Activated CD4-positive, CD25-positive, alpha-beta regulatory T cell treated with anti-CD3 and anti-CD28 coated beads, Interleukin-2, amount 50 U/mL, for 72 hours (primary cell): ENCODE results near the gene BRF1.

Experiments used
- DNase-seq: peaks from one replicate; pipeline ENCODE4 v3.0.0; 2021

The BRF1 gene

DNA sequence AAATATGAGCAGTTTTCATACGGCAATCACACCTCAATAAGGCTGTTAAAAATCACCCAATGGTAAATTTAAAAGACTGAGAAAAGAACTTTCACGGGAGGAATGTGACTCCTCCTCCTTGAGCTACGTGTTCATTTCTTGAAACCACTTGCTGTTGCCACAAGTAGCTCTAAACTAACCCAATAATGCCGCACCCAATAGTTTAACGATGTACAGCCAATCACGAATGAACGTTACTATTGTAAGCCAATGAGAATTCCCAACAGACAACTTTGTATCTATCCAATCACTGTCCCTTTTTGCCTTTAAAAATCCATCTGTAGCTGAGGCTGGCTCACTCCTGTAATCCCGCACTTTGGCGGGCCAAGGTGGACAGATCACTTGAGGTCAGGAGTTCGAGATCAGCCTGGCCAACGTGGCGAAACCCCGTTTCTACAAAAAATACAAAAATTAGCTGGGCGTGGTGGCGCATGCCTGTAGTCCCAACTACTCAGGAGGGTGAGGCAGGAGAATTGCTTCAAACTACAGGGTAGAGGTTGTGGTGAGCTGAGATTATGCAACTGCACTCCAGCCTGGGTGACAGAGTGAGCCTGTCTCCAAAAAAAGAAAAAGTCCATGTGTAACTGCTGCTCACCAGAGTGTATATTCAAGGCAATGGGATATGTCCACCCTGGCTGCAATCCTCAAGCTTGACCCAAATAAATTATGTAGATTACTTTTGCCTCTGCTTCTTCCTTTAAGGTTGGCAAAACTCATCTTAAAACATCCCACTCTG, 76.8 kb downstream of the BRF1 start:
- DNase-seq, result no peak

DNA sequence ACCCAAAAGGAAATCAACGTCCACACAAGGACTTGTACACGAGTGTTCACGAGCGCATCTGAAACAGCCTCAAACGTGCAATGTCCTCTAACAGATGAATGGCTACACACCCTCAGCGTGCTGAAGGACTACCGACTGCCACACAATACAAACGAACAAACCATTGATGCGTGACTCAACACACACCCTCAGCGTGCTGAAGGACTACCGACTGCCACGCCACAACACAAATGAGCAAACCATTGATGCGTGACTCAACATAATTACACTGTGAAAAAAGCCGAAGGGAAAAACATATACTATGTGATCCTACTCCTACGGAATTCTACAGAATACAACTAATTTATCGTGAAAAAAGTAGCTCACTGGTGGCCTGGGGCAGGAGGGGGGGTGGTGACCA, 77.5 kb downstream of the BRF1 start:
- no peak for DNase-seq

DNA sequence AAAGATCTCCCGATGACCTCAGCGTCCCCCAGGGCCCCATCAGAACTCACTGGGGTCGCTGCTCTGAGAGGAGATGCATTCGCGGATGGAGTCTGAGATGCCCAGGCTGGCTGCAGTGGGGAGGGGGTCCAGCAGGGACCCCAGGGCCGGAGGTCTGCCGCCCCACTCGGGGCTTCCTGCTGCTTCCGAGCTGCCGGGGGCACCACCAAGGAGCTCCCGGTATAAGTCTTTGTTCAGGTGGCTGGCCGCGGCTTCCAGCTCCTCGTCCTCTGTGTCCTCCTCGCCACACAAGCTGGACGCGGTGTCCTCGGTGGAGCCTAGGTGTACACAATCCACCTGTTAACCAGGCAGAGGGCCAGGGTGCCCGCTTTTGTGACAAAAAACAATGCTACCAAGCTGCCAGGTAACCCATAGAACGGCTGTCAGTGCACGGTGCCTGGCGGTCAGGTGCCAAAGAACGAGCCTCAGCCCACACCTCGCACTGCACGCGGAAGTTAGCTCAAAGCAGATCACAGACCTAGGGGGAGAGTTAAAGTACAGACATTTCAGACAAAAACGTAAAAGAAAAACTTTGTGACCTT, 79.1 kb downstream of the BRF1 start:
- DNase-seq, result no peak

DNA sequence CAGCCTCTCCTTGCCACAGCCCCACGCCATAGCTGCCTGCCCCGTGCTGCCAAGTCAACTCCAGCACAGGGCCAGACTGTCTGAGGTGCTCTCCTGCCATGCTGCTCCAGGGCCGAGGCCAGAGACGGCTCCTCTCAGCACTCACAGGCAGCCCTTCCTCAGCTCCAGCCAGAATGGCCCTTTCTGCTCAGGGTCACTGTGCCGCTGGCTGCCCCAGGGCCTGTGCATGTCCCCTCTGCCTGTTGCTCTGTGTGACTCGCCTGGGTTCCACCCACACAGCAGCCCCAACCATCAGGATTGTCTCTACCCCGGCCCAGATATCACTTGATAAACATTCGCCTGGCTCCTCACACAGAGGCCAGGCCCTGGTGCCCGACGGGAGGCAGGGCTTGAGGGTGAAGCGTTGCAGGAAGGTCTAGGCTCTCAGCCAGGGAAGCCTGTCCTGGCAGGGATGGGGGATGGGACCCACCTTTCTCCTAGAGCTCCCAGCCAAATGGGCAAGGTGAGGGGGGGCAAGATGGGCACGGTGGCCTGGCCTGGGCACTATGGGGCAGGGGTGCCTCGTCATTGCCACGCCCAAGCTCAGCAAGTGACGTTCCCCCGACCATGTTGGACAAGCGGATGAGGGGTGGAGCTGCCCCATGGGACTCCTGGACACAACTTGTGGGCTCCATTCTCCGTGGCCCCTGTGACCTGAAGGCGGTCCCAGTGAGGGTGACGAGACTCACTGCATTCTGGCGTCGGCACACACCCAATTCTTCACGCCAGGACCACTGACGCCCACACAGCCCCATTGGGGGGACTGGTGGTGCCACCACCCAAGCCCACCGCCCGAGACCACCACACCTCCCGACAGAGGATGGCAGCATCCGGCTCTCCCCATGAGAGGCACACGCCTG, 79.9 kb downstream of the BRF1 start:
- DNase-seq, result no peak

DNA sequence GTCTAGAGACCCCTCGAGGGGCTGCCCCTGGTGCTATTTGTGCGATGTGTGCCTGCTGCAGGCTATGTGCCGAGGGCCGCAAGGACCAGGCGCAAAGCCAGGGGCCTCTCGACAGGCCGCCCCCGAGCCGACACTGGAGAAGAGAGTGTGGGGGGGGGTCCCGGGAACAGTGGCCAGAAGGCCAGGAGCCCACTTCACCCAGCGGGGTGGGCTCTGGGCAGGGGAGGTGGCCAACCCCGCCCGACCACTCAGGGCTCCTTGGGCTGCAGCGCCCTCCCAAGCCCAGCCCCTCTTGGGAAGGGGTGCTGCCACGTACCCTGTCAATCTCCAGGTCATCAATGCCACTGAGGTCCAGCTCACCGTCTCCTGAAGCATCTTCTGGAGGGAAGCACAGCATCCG, 81.0 kb downstream of the BRF1 start:
- DNase-seq, result no peak

DNA sequence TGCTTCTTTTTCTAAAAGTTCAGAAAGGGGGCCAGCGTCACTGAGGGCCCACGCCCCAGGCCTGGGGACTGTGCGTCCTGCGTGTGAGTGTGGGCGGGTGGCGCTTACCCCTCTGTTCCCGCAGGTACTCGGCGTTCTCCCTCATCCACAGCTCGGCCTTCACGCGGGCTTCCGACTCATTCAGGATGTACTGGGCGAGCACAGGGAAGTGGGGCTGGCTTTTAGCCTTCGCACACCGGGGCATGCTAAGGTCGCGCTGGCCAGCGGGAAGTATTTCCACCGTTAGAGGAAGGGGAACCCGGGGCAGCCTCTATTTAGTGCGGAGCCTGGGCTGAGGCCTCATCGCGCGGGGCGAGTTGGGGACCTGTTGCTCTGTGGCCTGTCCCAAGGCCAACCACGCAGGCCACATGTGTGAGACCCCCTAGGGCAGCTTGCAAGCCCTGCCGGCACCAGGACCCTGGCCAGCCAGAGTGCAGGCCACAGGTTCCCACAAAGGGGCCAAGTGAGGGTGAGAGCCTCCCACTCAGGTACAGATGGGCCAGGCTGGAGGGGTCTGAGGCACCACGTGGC, 81.7 kb downstream of the BRF1 start:
- DNase-seq, result no peak

DNA sequence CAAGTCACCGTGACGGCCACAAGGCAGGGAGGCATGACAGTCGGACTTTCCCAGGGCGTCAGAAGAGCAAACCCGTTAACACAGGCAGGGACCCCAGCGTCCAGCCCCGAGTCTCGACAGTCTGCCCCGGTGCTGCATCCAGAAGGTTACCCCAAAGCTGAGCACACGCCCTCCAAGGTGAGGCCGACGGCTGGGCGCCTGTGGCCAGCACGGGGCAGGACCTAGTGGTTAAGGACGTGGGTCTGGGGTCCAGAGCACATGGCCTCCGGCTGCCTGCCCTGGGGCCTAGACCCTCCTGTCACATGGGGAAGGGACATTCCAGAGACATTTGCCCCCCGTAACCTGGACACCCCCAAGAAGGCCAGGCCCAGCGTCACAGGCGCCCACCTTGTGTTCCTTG, 82.2 kb downstream of the BRF1 start:
- DNase-seq, result no peak

DNA sequence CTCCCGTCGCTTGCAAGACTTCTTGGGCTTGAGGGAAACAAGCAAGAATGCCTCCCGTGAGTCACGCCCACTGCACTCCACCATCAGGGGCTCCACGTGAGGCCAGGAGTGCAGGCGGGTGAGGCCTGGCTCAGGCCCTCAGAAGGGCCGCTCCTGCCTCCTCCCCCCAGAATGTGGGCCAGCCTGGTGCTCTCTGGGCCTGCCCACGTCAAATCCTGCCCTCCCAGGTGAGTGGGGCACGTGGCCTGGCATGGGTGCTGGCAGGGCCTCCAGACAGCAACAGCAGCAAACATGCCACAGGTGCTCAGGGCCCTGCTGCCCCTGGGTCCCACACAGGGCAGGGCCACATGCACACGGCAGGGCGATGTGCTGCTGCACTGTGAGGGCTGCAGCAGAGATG, 83.0 kb downstream of the BRF1 start:
- DNase-seq, result no peak

DNA sequence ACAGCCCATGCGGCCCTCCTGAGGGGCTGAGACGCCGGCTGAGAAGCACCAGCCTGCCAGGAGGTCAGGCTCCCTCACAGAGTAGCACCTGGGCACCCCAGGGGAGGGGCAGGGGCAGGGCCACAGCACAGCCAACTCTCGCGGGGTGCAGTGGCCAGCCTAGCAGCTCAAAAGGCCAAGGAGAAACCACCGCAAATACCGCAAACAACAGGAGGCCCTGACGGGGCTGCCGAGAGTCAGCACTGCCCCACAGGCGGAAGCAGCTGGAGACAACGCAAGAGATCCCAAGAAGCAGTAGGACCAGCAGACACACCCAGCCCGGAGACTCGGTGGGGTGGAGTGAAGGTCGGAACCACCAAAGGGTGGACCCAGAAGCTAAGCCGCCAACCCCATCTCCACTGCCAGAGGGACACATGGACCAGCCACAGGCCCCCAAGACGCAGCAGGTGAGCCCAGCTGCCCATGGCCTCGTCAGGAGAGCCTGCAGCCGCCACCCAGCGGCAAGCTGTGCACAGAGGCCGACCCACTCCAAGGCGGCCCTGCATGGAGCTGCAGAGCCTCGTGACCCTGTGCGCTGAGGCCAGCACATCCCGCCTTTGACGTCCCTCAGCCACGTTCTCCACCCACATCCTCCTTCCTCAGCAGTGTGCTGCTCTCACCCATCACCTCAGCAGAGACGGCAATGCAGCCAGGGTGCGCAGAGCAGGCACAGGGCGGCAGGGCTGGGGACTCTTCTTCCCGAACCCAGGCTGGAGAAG, 84.1 kb downstream of the BRF1 start:
- DNase-seq, result no peak

DNA sequence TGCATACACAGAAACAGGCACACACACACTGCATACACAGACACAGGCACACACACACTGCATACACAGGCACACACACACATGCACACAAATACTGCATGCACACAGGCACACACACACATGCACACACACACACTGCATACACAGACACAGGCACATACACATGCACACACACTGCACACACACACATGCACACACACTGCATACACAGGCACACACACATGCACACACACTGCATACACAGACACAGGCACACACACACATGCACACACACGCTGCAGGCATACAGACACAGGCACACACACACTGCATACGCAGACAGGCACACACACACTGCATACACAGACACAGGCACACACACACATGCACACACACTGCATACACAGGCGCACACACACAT, 85.2 kb downstream of the BRF1 start:
- DNase-seq, result no peak

DNA sequence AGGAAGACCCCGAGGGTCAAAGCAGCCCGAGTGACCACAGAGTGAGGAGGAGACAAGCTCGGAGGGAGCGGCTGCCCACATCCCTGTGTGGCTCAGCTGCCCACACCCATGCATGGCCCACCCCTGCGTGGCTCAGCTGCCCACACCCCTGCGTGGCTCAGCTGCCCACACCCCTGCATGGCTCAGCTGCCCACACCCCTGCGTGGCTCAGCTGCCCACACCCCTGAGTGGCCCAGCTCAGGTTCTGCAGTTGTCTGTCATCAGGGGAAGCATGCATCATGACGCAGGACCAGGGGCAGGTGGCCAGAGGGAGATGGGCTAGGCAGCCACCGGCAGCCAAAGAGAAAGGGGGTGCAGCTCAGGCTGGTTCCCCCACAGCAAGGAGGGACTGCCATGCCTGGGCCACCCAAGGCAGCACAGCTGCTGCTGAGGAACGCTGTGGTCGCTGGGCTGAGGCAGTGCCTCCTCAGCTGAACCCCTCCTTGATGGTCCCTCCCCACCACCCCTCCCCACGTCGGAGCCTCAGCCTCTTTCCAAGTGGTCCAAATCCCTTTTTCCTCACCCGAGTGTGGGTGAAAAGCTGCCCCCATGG, 86.4 kb downstream of the BRF1 start:
- no peak for DNase-seq

DNA sequence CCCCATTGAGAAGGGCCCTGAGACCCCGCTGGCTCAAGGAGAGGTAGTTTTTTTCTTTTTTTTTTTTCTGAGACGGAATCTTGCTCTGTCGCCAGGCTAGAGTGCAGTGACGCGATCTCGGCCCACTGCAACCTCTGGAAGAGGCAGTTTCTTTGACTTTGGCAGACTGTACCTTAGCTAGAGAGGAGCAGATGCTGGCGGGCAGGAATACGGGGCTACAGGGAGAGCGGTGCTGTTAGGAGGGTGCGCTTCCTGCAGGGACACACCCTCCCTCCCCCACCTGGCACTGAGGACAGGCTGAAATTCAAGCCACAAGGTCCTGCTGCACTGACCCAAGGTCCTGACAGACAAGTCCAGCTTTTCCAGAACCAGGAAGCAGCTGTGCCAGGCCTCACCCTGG, 87.4 kb downstream of the BRF1 start:
- DNase-seq, result no peak

DNA sequence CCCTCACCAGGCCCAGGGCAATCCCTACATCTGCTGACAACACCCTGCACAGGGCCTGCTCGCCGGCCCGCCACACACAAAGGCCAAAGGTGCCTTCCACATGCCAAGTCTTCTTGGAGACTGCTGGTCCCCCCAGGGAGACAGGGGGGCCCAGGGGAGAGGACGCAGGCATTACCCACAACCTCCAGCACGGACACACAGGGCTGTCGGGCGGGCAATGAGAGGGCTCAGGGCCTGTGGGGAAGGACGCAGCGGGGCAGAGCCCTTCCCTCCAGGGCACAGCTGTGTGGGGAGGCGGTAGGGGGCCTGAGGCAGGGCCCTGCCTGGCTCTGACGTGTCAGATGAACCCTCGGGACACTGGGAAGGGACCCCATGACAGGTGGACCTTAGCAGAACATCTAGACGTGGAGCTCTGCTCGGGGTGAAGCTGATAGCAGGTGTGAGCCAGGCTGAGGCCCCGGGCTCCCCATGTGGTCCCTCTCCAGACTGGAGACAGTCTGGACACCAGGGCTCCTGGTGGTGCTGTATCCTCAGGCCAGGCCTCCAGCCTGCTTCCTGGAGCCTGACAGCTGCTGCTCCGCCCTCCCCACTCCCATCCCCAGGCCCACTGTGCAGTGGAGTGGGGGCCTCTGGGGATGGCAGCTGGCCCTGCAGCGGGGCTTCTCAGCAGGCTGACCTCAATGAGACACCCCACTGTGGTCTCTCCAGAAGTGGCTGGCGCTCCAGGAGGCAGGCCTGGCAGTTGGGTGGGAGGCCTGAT, 88.1 kb downstream of the BRF1 start:
- no peak for DNase-seq

DNA sequence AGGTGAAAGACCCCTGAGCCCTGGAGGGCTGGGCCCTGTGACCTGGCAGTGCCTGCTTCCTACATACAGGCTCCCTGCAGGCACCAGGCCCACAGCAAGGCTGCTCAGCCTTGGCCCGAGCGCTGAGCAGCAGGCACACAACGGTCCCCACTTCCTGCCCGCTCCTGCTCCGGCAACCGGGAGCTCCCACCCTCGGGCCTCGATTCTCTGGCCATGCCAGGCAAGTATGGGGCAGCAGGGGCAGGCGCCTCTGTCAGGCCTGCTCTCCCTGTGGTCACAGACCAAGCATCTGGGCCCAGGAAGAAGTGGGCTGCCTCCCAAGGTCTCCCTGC, 89.1 kb downstream of the BRF1 start:
- DNase-seq, result no peak

DNA sequence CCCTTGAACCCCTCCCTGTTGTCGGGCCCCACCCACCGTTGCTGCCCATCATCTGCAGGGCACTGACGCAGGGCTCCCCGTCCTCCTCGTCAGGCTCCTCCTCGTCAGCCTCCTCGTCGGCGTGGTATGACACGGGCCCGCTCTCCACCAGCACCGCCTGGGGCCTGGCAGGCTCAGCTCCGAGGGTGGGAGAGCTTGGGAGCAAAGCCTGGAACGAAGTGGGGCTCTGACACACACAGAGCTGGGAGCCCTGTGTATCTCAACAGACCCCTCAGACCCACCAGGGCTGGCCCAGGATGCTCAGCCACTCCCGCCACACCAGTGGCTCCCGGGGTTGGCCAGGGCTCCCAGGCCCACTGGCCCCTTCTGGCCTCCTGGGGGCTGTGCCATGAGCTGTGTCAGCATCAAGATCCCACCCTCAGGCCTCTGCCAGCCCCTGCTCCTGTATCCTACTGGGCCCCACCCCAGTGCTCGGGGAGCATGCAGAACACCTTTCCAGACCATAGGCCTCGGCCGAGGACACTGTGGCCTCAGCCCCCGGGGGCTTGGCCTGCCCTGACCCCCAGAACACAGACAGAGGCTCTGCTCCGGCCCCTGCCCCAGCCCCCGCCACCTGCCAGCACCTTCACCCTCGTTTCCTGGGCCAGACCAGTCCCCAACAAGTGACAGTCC, 89.6 kb downstream of the BRF1 start:
- no peak for DNase-seq

DNA sequence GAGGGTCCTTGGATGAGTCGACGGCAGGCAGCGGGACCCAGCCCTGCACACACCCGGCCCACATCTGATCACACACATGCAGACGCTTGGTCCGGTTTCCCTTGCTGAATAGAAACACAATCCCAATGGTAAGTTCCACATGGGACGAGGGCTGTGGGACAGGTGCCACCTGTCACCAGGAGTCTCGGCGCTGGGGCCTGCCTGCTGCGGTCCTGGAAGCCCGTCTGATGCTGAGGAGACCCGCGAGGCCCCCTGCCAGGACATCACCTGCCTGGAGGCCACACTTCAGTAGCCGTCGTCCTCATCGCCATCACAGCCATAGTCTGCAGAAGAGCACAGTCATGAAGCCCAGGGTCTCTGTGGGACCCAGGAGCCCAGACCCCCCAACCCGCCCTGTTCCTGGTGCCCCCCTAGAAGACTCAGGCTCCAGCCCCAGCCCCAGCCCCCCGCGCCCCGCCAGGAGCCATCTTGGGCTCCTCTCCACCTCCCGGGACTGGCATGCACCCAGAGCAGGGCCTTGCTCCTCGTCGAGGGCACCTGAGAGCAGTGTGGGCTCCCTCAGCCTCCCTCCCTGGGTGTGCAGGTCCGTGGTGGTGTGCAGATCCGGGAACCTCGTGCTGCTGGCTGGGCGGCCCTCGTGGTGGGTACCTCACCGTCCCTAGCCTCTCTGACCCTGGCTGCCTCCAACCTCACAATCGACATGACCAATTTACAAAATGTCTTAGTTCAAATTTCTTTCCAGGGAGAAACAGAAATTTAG, 90.4 kb downstream of the BRF1 start:
- no peak for DNase-seq

DNA sequence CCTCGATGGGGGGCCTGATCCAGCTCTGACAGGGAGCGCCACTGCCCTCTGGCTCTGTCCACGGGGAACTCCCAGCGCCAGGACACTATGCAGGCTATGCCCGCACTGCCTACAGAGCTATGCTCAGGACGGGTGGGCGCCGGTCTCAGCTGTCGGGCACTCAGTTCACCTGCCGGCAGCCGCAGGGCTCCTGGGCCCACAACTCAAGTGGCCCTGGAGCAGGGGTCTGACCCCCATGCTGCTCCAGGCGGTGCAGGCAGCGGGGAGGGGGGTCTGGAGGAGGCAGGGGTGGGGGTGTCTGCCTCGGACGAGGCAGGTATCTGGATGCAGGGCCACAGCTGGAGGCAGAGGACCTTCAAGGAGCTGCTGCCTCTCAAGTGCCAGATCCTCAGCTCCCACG, 91.2 kb downstream of the BRF1 start:
- DNase-seq, result no peak

DNA sequence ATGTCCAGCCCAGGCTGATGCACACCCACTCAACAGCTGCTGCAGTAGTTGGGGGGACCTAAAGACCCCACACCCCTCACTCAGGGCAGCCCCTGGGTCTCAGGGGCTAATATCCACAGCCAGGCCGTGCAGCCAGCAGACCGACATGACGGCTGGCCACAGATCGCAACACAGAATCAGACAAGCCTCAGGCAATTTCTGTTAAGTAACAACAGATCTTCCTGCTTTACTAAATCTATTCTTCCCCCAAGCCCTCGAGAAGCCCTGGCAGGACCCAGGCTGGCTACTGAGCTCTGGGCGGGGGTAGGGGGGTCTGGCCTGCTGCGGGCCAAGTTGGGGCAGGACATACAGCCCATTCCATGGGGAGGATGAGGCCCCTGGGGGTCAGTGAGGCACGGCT, 91.7 kb downstream of the BRF1 start:
- no peak for DNase-seq

DNA sequence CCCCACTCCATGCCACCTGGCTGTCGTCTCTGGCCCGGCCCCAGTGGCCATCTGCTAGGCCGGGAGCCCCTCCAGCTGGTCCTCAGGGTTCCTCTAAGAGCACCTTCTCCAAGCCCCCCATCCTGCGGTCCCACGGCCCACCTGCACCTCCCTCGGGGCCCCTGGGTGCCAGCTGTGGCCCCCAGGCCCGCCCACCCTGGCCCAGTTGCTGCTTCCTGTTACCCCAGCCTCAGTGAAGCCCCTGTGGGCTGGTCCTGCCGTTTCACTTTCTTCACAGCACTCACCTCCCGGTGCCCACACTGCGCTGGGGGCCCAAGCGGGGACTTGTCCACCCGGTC, 92.1 kb downstream of the BRF1 start:
- no peak for DNase-seq

DNA sequence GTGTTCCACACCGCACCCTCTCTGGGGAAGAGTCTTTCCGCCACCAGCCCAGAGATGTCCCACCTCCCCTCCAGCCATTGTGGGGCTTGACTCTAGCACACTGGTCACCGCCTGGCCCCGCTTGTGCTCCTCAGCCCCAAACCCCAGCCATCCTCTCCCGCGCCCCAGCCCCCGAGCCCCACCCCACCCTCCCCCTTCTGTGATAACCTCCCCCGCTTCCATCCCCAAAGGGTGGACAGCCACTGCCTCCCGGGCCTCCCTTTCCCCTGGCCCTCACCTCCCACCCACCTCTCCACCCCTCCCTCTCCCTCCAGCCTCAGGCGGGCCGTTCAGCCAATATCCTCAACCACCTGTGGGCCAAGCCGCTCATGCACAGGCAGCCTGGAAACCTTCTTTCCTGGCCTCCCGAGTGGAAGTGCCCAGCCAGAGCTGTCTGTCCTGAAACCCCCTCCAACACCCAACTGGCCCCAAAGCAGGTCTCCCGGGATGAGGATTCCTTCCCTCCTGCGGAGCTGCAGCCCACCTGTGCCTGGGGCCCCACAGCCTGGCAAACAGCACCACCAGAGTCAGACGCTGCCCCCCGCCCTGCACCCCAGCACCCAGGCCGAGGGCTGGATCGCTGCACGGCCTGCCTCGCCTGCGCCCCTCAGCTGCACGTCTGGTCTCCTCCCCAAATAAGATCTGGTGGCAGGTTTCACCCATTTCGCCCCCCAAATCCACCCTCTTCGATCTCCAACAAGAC, 92.6 kb downstream of the BRF1 start:
- DNase-seq, result no peak
